Activated naive CD8-positive, alpha-beta T cell treated with anti-CD3 and anti-CD28 coated beads, Interleukin-2, amount 50 U/mL, for 16 hours (primary cell): ENCODE results near the gene SLC46A3.
"Not testable (repeated sequence)": the region's sequence is repeated elsewhere in the genome, so short reads cannot be mapped to it uniquely, and the experiment has no call there.

ENCODE experiments used
- DNase-seq: peaks from one replicate; pipeline ENCODE4 v3.0.0-alpha.2; 2020; ENCODE audit warnings: low read depth, low spot score

SLC46A3 gene, protein sequence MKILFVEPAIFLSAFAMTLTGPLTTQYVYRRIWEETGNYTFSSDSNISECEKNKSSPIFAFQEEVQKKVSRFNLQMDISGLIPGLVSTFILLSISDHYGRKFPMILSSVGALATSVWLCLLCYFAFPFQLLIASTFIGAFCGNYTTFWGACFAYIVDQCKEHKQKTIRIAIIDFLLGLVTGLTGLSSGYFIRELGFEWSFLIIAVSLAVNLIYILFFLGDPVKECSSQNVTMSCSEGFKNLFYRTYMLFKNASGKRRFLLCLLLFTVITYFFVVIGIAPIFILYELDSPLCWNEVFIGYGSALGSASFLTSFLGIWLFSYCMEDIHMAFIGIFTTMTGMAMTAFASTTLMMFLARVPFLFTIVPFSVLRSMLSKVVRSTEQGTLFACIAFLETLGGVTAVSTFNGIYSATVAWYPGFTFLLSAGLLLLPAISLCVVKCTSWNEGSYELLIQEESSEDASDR

DNA sequence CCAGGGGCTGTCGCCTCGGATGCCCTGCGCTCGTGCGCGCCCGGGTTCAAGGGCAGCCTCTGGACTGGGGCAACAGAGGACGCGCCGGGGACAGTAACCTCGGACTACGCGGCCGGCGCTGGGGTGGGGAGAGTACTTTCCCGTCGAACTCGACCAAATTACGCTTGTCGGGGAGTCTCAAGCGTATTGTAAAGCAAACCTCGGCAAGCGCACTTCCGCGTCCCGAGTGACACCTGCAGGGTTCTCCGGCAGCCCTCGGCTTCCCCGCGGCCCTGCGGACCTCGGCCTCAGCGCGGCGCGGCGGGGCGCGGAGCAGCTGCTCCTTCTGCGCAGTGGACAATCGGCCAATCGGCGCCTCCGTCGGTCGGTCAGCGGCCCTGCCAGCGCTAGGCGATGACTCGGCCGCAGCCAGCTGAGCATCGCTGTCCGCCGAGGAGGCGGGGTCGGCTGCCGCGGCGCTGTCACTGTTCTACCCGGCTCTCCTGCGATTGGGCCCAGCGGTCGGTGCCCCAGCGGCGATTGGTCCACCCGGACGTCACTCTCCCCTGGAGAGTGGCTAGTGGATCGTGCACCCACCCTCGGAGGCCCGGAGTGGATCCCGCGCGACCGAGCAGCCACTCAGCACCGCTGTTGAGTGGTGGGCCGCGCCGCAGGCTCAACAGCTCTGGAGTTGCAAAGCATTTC is at the start of gene SLC46A3:
Gene SLC46A3, minus strand, starts transcription at position 428 of the 684 bp plus-strand sequence. CDS start 972 bp downstream, outside the sequence.
- DNase-seq: peak; percentile 92

DNA sequence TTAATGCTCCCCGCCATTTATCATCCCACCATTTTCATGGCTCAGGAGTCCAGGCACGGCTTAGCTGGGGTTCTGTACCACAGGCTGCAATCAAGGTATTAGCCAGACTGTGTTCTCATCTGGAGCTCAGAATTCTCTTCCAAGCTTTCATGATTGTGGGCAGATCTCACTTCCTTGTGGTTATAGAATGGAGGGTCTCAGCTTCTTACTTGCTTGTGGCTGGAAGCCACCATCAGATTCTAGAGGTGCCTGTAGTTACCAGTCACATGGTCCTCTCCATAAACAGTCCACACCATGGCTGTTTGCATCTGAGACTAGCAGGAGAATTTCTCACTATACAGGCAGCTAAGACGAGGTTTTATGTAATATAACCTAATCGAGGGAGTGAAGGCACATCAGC is 45.1 kb upstream of the SLC46A3 start:
- DNase-seq: no peak

DNA sequence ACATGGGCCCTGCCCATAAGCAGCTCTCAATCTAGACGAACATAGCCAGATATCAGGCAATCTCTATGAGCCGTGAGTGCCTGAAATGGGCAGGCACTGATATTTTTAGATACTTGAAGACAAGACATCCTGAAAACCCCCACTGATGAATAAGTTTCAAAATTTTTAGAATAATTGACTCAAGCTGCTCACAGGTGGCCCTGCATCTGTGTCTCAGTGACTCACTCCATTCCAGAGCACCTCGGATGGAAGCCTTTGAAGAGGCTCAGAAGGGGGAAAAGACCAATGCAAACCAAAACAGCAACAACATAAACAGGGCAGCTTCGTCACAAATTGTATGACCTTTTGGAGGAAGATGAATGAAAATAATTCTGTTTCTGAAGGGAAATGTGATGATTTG is 42.8 kb upstream of the SLC46A3 start:
- no peak for DNase-seq

DNA sequence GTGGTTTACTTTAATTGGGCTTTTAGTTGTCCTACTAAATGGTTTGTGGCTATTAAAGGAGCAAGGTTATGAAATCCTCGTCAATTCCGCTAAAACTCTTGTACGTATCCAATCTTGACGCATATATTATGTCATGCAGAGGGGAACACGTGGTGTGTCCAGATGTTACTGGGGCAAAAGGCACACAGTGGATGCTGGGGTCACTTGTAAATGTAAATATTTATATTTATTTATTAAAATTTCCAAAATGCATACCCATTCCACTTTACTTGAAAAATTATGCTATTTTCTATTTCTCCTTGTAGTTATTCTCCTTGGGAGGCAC is 36.7 kb upstream of the SLC46A3 start:
- DNase-seq: no peak

DNA sequence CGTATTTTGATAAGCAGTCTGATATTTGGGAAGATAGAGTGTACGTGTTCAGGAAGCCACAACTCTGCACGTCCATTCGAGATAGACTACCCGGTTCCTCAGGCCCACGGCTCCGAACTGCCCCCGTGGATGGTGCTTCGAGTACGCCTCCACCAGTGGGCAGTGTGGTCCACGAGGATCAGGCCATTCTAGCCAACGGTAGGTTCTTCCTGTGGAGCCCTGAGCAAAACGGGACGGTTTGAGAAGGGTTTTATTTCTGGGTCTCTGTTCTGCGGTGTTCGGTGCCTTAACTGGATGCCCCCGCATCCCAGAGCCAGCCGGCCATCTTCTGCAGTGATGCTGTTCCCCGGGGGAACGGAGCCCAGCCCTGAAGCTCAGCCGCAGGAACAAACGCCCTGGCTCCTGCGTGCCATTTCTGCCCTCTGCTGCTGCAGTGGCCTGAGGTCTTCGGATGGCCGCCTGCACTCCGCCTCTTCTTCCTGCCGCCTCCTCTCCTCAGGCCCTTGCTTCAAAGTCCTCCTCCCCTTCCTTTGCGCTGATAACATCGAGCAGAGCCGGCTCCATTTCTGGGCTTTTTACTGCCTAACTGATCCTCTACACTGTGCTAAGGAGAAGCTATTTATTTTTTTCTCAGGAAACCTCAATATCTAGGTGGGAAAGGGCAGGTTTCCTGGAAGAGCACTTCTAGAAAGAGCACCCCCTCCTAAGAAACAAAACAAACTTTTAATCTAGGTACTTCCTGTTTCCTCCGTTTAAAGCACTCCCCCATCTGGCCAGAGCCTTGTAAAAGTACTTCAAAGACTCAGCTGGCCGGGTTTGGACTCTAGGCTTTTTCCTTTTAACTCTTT is 36.2 kb upstream of the SLC46A3 start:
- no peak for DNase-seq

DNA sequence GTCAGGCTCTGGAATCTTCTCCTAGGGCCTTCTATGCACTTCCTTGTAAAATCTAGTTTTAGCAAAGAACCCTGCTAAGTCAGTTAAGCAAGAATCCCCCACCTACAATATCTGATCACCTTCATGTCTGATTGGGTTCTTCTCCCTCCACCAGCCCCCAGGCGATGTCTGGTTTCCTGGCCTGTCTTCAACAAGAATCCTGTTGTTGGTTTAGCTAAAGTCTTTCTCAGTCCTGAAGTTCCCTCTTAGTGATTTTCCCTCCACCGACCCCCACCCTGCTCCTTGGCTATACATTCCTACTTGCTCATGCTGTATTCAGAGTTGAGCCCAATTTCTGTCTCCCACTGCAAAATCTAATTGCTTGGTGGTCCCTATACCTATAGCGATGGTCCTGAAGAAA is 35.2 kb upstream of the SLC46A3 start:
- DNase-seq: no peak

DNA sequence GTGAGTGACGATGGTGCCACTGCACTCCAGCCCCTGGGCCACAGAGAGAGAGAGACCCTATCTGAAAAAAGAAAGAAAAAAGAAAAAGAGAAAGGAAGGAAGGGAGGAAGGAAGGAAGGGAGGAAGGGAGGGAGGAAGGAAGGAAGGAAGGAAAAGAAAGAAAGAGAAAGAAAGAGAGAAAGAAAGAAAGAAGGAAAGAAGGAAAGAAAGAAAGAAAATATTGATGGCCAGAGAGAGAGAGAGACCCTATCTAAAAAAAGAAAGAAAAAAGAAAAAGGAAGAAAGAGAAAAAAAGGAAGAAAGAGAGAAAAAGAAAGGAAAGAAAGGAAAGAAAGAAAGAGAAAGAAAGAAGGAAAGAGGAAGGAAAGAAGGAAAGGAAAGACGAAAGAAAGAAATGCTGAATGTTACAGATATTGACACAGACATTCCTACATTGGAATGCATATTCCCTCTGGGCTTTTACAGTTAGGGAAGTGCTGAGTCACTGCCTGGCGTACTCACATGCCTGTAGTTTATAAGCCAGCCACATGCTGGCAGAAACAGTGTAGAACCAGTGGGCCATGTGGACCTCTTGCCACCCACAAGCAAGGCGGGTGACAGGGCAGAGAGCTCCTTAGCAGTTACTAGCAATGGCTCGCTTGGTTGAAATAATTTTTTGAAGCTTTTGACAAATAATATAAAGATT is 34.6 kb upstream of the SLC46A3 start:
- no peak for DNase-seq

DNA sequence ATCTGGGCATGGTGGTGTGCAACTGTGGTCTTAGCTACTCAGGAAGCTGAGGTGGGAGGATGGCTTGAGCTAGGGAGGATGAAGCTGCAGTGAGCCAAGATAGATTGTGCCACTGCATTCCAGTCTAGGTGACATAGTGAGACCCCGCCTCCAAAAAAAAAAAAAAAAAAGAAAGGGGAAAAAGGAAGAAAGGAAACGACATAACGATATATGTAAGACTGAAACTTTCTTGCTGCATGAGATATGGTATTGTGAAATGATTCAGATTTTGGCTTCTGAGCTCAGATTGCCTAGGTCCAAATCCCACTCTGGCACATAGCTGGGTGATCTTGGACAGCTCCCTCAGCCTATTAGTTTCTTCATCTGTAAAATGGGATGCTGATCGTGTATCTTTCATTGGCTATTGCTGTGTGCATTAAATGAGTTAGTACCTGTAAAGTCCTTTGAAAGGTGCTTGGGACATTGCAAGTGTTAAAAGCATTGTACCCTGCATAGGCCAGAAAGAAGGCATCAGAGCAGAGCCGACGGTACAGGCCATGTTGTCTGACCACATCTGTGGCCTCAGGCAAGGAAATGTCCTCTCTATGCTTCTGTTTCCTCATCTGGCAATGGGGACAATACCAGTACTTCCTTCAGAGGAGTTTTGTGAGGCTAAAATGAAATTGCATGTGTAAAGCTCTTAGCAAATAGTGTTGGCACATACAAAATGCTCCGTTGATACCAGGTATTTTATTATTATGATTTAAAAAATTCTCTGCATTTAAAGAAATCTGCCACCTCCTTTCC is 32.6 kb upstream of the SLC46A3 start:
- no peak for DNase-seq

DNA sequence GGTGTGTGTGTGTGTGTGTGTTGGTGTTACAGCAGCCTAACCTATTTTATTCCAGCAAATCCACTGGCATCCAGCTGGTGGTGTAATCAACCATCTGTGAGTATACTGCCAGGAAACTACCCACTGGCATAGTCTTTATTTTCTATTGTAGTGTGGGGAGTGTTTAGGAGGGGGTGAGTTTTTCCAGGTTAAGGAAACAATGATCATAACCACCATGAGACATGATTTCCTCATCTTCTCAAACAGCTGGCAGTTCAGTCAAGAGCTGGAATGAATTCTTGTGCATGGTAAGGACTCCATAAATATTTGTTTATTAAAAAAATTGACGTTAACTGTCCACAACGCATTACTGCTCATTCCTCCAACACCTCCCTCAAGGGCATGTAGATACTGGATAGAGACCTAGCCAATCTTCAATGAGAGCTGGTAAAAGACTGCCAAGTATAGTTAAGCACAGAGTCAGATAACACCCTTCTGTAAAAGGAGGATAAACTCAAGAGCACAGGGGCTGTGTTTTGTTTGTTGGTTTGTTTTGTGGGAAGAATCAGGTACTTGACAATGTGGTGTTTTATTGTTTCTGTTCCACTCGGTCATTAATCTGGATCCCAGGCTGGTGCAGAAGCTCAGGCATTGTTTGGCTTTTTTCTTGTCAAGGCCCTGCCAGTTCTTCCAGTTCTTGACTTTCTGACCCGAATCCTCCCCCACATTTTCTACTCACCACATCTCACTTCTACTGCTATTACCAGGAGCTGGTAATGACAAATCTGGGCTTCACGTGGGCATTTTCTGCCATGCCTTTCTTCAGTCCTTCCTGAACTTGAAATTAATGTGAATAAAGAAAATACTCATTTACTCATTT is 31.6 kb upstream of the SLC46A3 start:
- no peak for DNase-seq

DNA sequence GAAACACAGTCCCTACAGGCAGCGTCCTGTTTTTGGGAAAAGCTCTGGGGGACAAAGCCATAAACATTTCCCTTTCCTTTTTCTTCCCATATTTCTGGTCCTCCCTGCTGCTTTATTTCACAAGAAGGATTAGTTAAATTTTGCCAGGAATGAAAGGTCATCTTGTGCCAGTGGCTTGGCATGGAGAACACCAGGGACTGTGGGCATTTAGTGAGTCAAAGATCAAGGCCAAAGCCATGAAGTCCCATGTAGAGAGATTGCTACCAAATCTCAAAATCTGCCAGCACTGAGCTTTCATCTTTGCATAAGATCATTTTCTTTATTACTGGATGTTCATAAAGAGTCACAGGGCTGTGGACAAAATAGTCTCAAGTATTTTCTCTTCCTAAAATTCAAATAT is 29.1 kb upstream of the SLC46A3 start:
- DNase-seq: no peak

DNA sequence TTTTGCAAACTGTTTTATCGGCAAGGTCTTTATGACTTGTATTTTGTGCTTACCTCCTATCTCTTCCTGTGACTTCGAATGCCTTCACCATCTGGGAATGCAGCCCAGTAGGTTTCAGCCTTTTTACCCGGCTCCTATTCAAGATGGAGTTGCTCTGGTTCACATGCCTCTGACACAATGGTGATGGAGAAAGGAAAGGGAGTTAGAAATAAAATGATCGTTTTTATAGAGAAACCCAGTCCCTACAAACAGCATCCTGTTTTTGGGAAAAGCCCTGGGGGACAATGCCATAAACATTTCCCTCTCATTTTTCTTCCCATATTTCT is 27.5 kb upstream of the SLC46A3 start:
- DNase-seq: no peak

DNA sequence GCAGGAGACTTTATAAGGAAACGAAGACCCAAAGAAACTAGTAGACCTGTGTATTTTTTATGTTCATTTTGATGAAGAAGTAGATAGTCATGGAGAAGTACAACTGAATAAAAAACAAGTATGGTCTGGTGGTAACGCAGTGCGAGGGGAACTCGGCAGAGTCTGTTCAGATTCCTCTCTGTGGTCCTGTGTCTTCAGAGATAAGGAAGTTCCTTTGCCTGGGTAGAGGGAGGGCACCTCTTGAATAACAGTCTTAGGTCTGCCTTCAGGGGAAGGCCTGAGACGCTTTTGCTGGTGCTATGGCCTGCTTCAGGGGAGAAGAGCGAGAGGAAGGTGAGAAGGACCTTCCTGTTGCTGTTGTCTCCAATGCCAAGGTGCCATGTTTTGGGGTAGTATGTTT is 25.9 kb upstream of the SLC46A3 start:
- no peak for DNase-seq

DNA sequence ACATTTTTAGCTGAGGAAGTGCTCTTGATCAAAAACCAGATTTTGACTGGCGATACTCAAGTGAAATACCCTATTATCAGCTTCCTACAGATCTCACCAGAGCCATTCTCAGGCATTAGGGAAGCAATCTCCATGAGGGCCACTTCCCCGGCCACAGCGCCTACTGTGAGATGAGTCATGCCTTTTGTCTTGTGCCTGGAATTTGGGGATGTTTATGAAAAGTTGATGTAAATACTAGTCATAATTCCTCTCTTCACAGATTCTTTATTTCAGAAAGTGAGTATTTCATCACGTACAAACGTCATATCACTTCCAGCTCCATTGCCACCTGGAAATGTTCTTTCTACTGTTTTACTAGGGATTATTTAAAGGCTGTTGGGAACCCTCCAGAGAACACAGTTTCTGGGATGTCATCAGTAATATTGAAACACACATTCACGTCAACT is 25.3 kb upstream of the SLC46A3 start:
- DNase-seq: no peak

DNA sequence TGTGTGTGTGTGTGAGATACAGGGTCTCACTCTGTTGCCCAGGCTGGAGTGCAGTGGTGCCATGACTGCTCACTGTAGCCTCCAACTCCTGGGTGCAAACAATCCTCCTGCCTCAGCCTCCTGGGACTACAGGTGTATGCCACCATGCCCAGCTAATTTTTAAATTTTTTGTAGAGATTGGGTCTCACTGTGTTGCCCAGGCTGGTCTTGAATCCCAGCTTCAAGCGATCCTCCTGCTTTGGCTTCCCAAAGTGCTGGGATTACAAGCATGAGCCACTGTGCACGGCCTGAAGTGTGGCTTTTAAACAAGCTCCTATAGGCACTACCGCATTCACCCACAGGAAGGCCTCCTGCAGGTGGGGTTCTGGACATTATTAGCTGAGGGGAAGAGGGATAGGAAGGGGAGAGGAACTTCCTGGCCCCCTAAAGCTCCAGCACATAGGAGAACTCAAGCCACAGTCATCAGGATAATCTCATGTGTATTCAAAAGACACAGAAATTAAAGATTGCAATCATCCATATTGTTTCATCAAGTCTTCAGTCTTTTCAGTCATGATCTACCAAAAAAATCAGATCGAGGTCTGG is 24.8 kb upstream of the SLC46A3 start:
- no peak for DNase-seq

DNA sequence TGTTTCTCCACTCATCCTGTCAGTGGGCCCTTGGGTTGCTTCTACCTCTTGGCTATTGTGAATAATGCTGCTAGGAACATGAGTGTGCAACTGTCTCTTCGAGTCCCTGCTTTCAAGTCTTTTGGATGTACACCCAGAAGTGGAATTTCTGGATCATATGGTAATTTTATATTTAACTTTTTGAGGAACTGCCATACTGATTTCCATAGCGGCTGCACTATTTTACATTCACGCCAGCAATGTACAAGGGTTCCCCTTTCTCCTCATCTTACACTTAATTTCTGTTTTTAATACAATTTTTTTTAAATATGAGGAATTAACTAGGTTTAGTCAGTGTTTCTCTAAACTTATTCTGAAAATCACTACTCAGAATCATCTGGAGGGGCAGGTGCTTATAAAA is 24.2 kb upstream of the SLC46A3 start:
- no peak for DNase-seq

DNA sequence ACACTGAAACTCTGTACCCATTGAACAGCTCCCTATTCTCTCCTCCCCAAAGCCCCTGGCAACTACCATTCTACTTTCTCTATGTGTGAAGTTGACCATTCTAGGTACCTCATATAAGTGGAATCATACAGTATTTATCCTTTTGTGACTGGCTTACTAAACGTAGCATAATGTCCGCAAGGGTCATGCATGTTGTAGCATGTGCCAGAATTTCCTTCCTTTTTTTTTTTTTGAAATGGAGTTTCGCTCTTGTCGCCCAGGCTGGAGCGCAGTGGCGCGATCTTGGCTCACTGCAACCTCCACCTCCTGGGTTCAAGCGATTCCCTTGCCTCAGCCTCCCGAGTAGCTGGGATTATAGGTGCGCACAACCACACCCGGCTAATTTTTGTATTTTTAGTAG is 23.7 kb upstream of the SLC46A3 start:
- not testable (repeated sequence) for DNase-seq

DNA sequence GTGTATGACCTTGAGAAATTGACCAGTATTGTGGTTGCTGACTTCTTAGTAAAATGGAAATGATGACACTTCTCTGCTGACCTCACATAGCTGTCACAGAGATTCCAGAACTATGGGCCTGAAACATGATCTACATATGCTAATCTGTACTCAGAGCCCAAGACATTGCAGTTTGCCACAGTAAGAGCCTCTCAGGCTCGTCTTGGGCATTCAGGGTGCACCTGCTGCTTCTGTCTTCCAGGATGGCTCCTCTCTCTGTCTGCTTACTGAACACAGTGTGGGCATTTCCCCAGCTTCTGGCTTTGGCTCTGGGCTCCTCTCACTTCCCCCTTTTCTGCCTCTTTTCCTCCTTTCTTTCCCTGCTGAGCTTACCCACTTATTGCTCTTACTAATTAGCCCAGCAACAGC is 22.3 kb upstream of the SLC46A3 start:
- DNase-seq: no peak

DNA sequence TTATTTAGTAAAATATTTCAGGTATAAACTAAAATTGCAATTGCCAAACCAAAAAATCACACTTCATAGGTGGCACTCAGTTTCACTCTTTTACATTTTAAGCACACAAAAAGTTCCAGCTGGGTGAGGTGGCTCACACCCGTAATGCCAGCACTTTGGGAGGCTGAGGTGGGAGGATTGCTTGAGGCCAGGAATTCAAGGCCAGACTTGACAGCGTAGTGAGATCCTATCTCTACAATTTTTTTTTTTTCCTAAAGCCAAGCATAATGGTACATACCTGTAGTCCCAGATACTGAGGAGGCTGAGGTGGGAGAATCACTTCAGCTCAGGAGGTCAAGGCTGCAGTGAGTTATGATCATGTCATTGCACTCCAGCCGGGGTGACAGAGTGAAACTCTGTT is 20.6 kb upstream of the SLC46A3 start:
- no peak for DNase-seq

DNA sequence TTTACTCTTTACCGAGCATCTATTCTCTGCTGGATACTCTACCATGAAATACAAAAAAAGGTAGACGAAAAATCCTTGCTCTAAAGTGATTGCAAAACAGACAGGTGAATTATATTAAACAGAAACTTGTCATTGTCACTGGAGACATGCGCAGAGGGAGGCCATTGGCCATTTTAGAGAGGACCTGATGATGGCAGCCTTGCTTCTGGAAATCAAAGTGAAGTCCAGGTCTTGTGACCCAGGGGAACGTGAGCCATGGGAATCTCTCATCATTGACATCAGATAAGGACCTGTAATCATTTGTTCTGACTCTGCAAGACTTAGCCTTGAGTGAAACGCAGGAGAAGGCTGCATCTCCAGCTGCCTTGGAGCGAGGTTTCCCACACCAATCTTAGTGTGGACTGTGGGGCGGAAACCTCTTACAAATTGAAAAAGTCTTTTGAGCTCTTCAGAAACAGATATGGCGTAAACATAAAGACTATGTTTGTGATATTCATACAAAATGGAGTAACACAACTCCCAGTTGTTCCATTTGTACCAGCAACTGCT is 16.8 kb upstream of the SLC46A3 start:
- DNase-seq: no peak
